DND-41 (cell line): Measurements from ENCODE around the gene BAHD1.
A peak's percentile ranks its signal among the peaks of the same experiment; 100 is the strongest.

ENCODE experiments used
- ATAC-seq: fragments of 200-7000 bp; cut with Tn5 transposase; 3 replicates; pipeline ENCODE4 v1.9.1; 2021; ENCODE audit warnings: low read depth; ENCODE audit not compliant: insufficient read depth
- DNase-seq: peaks from one replicate; pipeline ENCODE4 v3.0.0-alpha.2; 2020
- H2AFZ ChIP-seq: 2 replicates; pipeline ENCODE4 v1.6.0; 2012; ENCODE audit warnings: low read depth, low read length
- H3K27ac ChIP-seq: 2 replicates; pipeline ENCODE4 v1.5.1; 2012; ENCODE audit warnings: low read length, inconsistent platforms
- H3K27me3 ChIP-seq: fragments of 200-600 bp; sonication (generic); 2 replicates; pipeline ENCODE4 v1.6.0; 2012; ENCODE audit warnings: low read length, mild to moderate bottlenecking, inconsistent platforms; ENCODE audit not compliant: insufficient read depth, poor library complexity
- H3K36me3 ChIP-seq: 2 replicates; pipeline ENCODE4 v1.5.1; 2012; ENCODE audit warnings: low read length, inconsistent platforms; ENCODE audit not compliant: insufficient read depth
- H3K4me1 ChIP-seq: 2 replicates; pipeline ENCODE4 v1.5.1; 2012; ENCODE audit warnings: mild to moderate bottlenecking, low read length; ENCODE audit not compliant: insufficient read depth
- H3K4me2 ChIP-seq: 2 replicates; pipeline ENCODE4 v1.6.0; 2012; ENCODE audit warnings: mild to moderate bottlenecking, moderate library complexity, low read length, inconsistent platforms; ENCODE audit not compliant: insufficient read depth
- H3K4me3 ChIP-seq, 2 experiments: fragments of 200-600 bp in 1 of 2; shearing (Covaris generic) in 1 of 2; 2 replicates each; pipeline ENCODE4 v1.5.1; 2012 to 2016; ENCODE audit warnings: inconsistent platforms in 2 of 2, low read length in 2 of 2, mild to moderate bottlenecking in 2 of 2, low read depth in 1 of 2, moderate library complexity in 1 of 2
- H3K79me2 ChIP-seq: 2 replicates; pipeline ENCODE4 v1.6.0; 2012; ENCODE audit warnings: low read length, inconsistent platforms; ENCODE audit not compliant: insufficient read depth
- H3K9ac ChIP-seq: 2 replicates; pipeline ENCODE4 v1.6.0; 2012; ENCODE audit warnings: low read depth, mild to moderate bottlenecking, inconsistent platforms, low read length, moderate library complexity
- H3K9me3 ChIP-seq: 2 replicates; pipeline ENCODE4 v1.5.1; 2012; ENCODE audit warnings: low read length, moderate library complexity, mild to moderate bottlenecking, inconsistent platforms; ENCODE audit not compliant: insufficient read depth, severe bottlenecking
- H4K20me1 ChIP-seq: 2 replicates; pipeline ENCODE4 v1.6.0; 2012; ENCODE audit warnings: low read length; ENCODE audit not compliant: insufficient read depth
- EZH2 ChIP-seq: IDR thresholded peaks from 3 replicates; pipeline ENCODE4 v1.6.1; 2012; ENCODE audit warnings: borderline replicate concordance, low read depth, mild to moderate bottlenecking, moderate library complexity, low read length, inconsistent platforms; ENCODE audit not compliant: severe bottlenecking
- TF ChIP-seq, protein P1 (sequence below): IDR thresholded peaks from 2 replicates; pipeline ENCODE4 v1.5.1; 2012; ENCODE audit warnings: borderline replicate concordance, low read length, moderate library complexity, mild to moderate bottlenecking; ENCODE audit not compliant: poor library complexity, severe bottlenecking; ENCODE audit errors: extremely low read depth

Gene BAHD1

GRCh38 chr15:40501487-40501886, 60.7 kb downstream of the BAHD1 start:
- peaks cover 2% of the 10 kb centered on the region for H3K4me1 ChIP-seq
- H3K9me3 ChIP-seq: no peaks in the 10 kb centered on the region
- no peaks in the 10 kb centered on the region for H3K27me3 ChIP-seq
- H3K27ac ChIP-seq: no peak overlapping the region
- ATAC-seq (no peak), DNase-seq (no peak)
- H4K20me1 ChIP-seq: no peaks in the 10 kb centered on the region
- H3K79me2 ChIP-seq: no peaks in the 10 kb centered on the region
- no peak for TF ChIP-seq EZH2
- TF ChIP-seq, protein P1, sequence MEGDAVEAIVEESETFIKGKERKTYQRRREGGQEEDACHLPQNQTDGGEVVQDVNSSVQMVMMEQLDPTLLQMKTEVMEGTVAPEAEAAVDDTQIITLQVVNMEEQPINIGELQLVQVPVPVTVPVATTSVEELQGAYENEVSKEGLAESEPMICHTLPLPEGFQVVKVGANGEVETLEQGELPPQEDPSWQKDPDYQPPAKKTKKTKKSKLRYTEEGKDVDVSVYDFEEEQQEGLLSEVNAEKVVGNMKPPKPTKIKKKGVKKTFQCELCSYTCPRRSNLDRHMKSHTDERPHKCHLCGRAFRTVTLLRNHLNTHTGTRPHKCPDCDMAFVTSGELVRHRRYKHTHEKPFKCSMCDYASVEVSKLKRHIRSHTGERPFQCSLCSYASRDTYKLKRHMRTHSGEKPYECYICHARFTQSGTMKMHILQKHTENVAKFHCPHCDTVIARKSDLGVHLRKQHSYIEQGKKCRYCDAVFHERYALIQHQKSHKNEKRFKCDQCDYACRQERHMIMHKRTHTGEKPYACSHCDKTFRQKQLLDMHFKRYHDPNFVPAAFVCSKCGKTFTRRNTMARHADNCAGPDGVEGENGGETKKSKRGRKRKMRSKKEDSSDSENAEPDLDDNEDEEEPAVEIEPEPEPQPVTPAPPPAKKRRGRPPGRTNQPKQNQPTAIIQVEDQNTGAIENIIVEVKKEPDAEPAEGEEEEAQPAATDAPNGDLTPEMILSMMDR: no peak
- no peak overlapping the region for H3K9ac ChIP-seq
- no peak overlapping the region for H3K4me3 ChIP-seq
- no peak overlapping the region for H2AFZ ChIP-seq
- H3K4me2 ChIP-seq: no peak overlapping the region
- H3K36me3 ChIP-seq: no peaks in the 10 kb centered on the region

DNA sequence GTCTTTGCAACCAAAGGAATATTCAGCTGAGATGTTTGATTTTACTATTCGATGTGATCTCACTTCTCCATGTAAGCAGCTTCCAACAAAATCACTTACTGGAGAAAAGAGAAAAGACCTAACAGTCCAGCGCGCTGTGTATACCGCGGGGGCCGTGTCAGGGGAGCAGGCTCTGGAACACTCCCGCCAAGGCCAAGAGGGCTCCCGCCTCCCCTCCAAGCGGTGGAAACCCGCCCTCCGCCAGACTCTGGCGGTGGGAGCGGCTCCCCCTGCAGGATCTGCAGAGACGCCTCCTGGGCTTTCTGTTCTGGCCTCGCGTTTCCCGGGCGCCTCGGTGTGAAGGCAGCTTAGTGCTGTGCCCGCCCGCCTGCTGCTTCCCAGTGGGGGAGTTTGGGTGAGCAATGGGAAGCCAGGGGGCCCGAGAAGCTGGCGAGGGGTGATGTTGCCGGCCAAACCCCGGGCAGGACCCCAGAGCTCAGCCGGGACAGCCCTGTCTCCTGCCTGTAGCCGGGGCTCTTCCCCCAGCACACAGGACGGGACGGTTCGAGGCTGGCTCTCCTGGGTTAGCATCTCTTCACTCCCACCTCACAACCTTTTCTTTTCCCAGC, 66.3 kb downstream of the BAHD1 start:
- TF ChIP-seq, protein P1: peak; percentile 80
- no peak for TF ChIP-seq EZH2
- H3K36me3 ChIP-seq: no peaks in the 10 kb centered on the region
- no peaks in the 10 kb centered on the region for H3K79me2 ChIP-seq
- no peaks in the 10 kb centered on the region for H3K27me3 ChIP-seq
- H3K4me2 ChIP-seq: peak overlapping the region; percentile 60
- no peaks in the 10 kb centered on the region for H3K9me3 ChIP-seq
- H3K27ac ChIP-seq: no peak overlapping the region
- DNase-seq (peak; percentile 80), ATAC-seq (peak; percentile 100)
- no peaks in the 10 kb centered on the region for H4K20me1 ChIP-seq
- H3K9ac ChIP-seq: peak overlapping the region; percentile 36
- H2AFZ ChIP-seq: peak overlapping the region; percentile 70
- peaks cover 13% of the 10 kb centered on the region for H3K4me1 ChIP-seq
- H3K4me3 ChIP-seq: peak overlapping the region in 1 of 2 experiments; percentile 14; a peak in 1 of 4 replicates

- Histone ChIP-seq H3K27ac (no peak overlapping the region), H3K9ac (no peak overlapping the region), H3K4me2 (no peak overlapping the region), H4K20me1 (no peaks in the 10 kb centered on the region), H3K9me3 (no peaks in the 10 kb centered on the region), H3K79me2 (no peaks in the 10 kb centered on the region), H3K4me1 (peaks cover 13% of the 10 kb centered on the region), H2AFZ (no peak overlapping the region), H3K27me3 (no peaks in the 10 kb centered on the region), H3K4me3 (no peak overlapping the region), H3K36me3 (no peaks in the 10 kb centered on the region)
- TF ChIP-seq, protein P1: no peak
- no peak for TF ChIP-seq EZH2
- DNase-seq (no peak), ATAC-seq (no peak)
Measured at GRCh38 chr15:40508216-40508615, 67.5 kb downstream of the BAHD1 start.
